PC-3 (cell line): Measurements from ENCODE around the gene CCDC93.

ENCODE experiments used
- EZH2 ChIP-seq: fragments of 300-600 bp; sonication (generic); IDR thresholded peaks from one replicate; pipeline ENCODE4 v1.6.1; 2017; ENCODE audit warnings: antibody characterized with exemption, mild to moderate bottlenecking, low read length; ENCODE audit not compliant: unreplicated experiment
- TF ChIP-seq, protein P1 (sequence below): fragments of 300-600 bp; sonication (generic); conservative IDR thresholded peaks from 2 replicates; pipeline ENCODE4 v1.5.1; 2017; ENCODE audit warnings: antibody characterized with exemption, low read depth, mild to moderate bottlenecking, low read length

DNA sequence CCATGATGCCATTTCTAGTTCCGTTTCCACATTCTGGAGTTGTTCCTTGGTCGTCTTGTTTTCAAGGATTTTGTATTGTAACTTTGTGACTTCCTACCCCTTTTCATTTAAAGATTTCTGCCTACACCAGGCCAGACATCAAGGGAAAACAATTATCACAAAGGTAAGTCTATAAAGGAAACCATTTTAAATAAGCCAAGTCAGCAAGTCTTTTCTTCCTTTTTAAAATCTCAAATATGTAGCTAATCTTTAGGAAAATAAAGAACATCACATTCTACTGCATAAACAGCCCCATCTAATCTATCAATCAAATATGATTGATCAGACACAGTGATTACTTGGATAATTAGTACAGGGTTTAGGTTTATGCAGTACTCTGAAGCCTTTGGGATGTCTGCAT is 38.6 kb upstream of the CCDC93 start:
- TF ChIP-seq, protein P1, sequence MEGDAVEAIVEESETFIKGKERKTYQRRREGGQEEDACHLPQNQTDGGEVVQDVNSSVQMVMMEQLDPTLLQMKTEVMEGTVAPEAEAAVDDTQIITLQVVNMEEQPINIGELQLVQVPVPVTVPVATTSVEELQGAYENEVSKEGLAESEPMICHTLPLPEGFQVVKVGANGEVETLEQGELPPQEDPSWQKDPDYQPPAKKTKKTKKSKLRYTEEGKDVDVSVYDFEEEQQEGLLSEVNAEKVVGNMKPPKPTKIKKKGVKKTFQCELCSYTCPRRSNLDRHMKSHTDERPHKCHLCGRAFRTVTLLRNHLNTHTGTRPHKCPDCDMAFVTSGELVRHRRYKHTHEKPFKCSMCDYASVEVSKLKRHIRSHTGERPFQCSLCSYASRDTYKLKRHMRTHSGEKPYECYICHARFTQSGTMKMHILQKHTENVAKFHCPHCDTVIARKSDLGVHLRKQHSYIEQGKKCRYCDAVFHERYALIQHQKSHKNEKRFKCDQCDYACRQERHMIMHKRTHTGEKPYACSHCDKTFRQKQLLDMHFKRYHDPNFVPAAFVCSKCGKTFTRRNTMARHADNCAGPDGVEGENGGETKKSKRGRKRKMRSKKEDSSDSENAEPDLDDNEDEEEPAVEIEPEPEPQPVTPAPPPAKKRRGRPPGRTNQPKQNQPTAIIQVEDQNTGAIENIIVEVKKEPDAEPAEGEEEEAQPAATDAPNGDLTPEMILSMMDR = no peak
- no peak for TF ChIP-seq EZH2
